H1 (cell line): ENCODE measurements around the gene PPP4R4. TPM values are rescaled to one million over a fixed set of nuclear protein-coding genes. Genes with fewer than 3 reads are reported as not detected.

Experiments used
- CTCF ChIA-PET: fragments of 300-600 bp; sonication (Branson Sonifier 250); formaldehyde crosslinking; loops from one replicate; lab custom pipeline; 2021; ENCODE audit not compliant: partially characterized antibody; lab: Charles Lee
- POLR2A ChIA-PET: fragments of 300-600 bp; sonication (Branson Sonifier 250); formaldehyde crosslinking; loops from one replicate; lab custom pipeline; 2021; ENCODE audit warnings: inconsistent platforms; ENCODE audit not compliant: partially characterized antibody; lab: Charles Lee
- DNase-seq, 2 experiments: peaks; one replicate each; pipeline versions ENCODE4 v3.0.0 to v3.0.0-alpha.2; 2010 to 2022; ENCODE audit warnings: low spot score in 2 of 2, low read depth in 1 of 2, mixed read lengths in 1 of 2
- FAIRE-seq: peaks from 2 replicates; lab custom pipeline; 2011; peaks lifted over from hg19 to GRCh38; lab: Jason Lieb, UNC
- H2AFZ ChIP-seq: 2 replicates; pipeline ENCODE4 v1.8.1; 2012; ENCODE audit warnings: low read length, inconsistent platforms
- H2AK5ac ChIP-seq: 2 replicates; pipeline ENCODE4 v1.6.1; 2013; ENCODE audit warnings: low read depth, low read length
- H2BK120ac ChIP-seq: replicated peaks from 2 replicates; pipeline ENCODE3; 2013; ENCODE audit warnings: low read depth, low read length, inconsistent platforms
- H2BK12ac ChIP-seq: 2 replicates; pipeline ENCODE4 v1.6.1; 2013; ENCODE audit warnings: low read depth, low read length
- H2BK15ac ChIP-seq: 2 replicates; pipeline ENCODE4 v1.6.1; 2013; ENCODE audit warnings: low read length
- H2BK20ac ChIP-seq: 2 replicates; pipeline ENCODE4 v1.6.1; 2013; ENCODE audit warnings: low read length
- H2BK5ac ChIP-seq: 2 replicates; pipeline ENCODE4 v1.6.1; 2013; ENCODE audit warnings: low read depth, low read length
- H3K14ac ChIP-seq: 2 replicates; pipeline ENCODE4 v1.6.1; 2013; ENCODE audit warnings: inconsistent platforms; ENCODE audit not compliant: insufficient read length
- H3K18ac ChIP-seq: 2 replicates; pipeline ENCODE4 v1.6.1; 2013; ENCODE audit warnings: low read length; ENCODE audit errors: extremely low read depth
- H3K23ac ChIP-seq: 2 replicates; pipeline ENCODE4 v1.6.1; 2013; ENCODE audit warnings: inconsistent platforms; ENCODE audit not compliant: insufficient read length
- H3K23me2 ChIP-seq: 2 replicates; pipeline ENCODE4 v1.6.1; 2013; ENCODE audit warnings: low read depth, low read length
- H3K27ac ChIP-seq: 2 replicates; pipeline ENCODE4 v1.6.1; 2011; ENCODE audit warnings: low read depth, low read length, inconsistent platforms
- H3K27me3 ChIP-seq, 4 experiments: replicated peaks in 1 of 4; 1 replicate in 1 of 4; 2 replicates in 3 of 4; pipeline versions ENCODE4 v1.6.1 to v1.8.1; 2011 to 2013; ENCODE audit warnings: low read length in 3 of 4, mild to moderate bottlenecking in 3 of 4, inconsistent platforms in 2 of 4, mixed read lengths in 2 of 4, moderate library complexity in 1 of 4; ENCODE audit not compliant: control insufficient read depth in 3 of 4, insufficient read depth in 3 of 4; ENCODE audit errors: extremely low read depth in 1 of 4
- H3K36me3 ChIP-seq, 4 experiments: 2 replicates each; pipeline versions ENCODE4 v1.6.1 to v1.8.1; 2011 to 2013; ENCODE audit warnings: mild to moderate bottlenecking in 4 of 4, low read length in 3 of 4, moderate library complexity in 2 of 4, control low read depth in 1 of 4, inconsistent platforms in 1 of 4; ENCODE audit not compliant: insufficient read depth in 4 of 4, control insufficient read depth in 2 of 4
- H3K4ac ChIP-seq: replicated peaks from 2 replicates; pipeline ENCODE3; 2013; ENCODE audit warnings: low read length, low read depth, mixed read lengths, inconsistent platforms; ENCODE audit not compliant: insufficient read length
- H3K4me1 ChIP-seq, 4 experiments: replicated peaks in 1 of 4; 1 replicate in 1 of 4; 2 replicates in 3 of 4; pipeline versions ENCODE4 v1.6.1 to v1.8.1; 2011 to 2013; ENCODE audit warnings: low read length in 3 of 4, inconsistent platforms in 2 of 4, mixed read lengths in 1 of 4; ENCODE audit not compliant: insufficient read depth in 4 of 4, control insufficient read depth in 3 of 4
- H3K4me2 ChIP-seq, 2 experiments: 2 replicates each; pipeline versions ENCODE4 v1.6.1 to v1.8.1; 2011 to 2013; ENCODE audit warnings: low read depth in 2 of 2, low read length in 2 of 2, control low read depth in 1 of 2, inconsistent platforms in 1 of 2, mild to moderate bottlenecking in 1 of 2; ENCODE audit not compliant: insufficient read depth in 1 of 2
- H3K4me3 ChIP-seq, 4 experiments: fragments of 200-600, 300-600 bp in 1 of 4; sonication (generic), shearing (Covaris generic), sonication (Bioruptor Twin) in 1 of 4; 2 replicates each; pipeline versions ENCODE4 v1.5.1 to v1.8.1; 2011 to 2016; ENCODE audit warnings: low read length in 4 of 4, low read depth in 3 of 4, control low read depth in 2 of 4, inconsistent platforms in 2 of 4, mild to moderate bottlenecking in 2 of 4, mixed read lengths in 1 of 4, moderate library complexity in 1 of 4; ENCODE audit not compliant: insufficient read depth in 2 of 4; ENCODE audit errors: extremely low read depth in 1 of 4
- H3K56ac ChIP-seq: replicated peaks from 2 replicates; pipeline ENCODE3; 2013; ENCODE audit warnings: low read depth, mild to moderate bottlenecking, mixed read lengths, low read length, inconsistent platforms; ENCODE audit not compliant: insufficient read length
- H3K79me1 ChIP-seq: 2 replicates; pipeline ENCODE4 v1.6.1; 2013; ENCODE audit warnings: low read depth, low read length, control low read depth
- H3K79me2 ChIP-seq, 2 experiments: 2 replicates each; pipeline versions ENCODE4 v1.6.1 to v1.8.1; 2012 to 2013; ENCODE audit warnings: low read length in 2 of 2, mild to moderate bottlenecking in 2 of 2, inconsistent platforms in 1 of 2; ENCODE audit not compliant: insufficient read depth in 2 of 2, control insufficient read depth in 1 of 2
- H3K9ac ChIP-seq, 4 experiments: replicated peaks in 1 of 4; 1 replicate in 1 of 4; 2 replicates in 3 of 4; pipeline versions ENCODE4 v1.6.1 to v1.8.1; 2011 to 2013; ENCODE audit warnings: low read depth in 3 of 4, low read length in 3 of 4, control low read depth in 2 of 4, mild to moderate bottlenecking in 2 of 4, moderate library complexity in 2 of 4, inconsistent platforms in 1 of 4; ENCODE audit errors: extremely low read depth in 1 of 4
- H3K9me3 ChIP-seq, 2 experiments: 2 replicates each; pipeline versions ENCODE4 v1.6.1 to v1.8.1; 2012 to 2013; ENCODE audit warnings: mild to moderate bottlenecking in 2 of 2, moderate library complexity in 2 of 2, control low read depth in 1 of 2, inconsistent platforms in 1 of 2, low read depth in 1 of 2, low read length in 1 of 2, mixed read lengths in 1 of 2; ENCODE audit not compliant: insufficient read depth in 2 of 2
- H4K20me1 ChIP-seq, 2 experiments: replicated peaks in 1 of 2; 2 replicates each; pipeline versions ENCODE3 to v1.8.1; 2011 to 2013; ENCODE audit warnings: inconsistent platforms in 2 of 2, low read length in 2 of 2, mild to moderate bottlenecking in 1 of 2; ENCODE audit not compliant: insufficient read depth in 2 of 2, control insufficient read depth in 1 of 2
- H4K5ac ChIP-seq: 2 replicates; pipeline ENCODE4 v1.6.1; 2013; ENCODE audit warnings: low read length, low read depth, mixed read lengths, inconsistent platforms; ENCODE audit not compliant: insufficient read length
- H4K8ac ChIP-seq: 2 replicates; pipeline ENCODE4 v1.8.0; 2013; ENCODE audit warnings: mild to moderate bottlenecking, moderate library complexity, low read length, inconsistent platforms; ENCODE audit not compliant: insufficient read depth; ENCODE audit errors: extremely low read depth
- H4K91ac ChIP-seq: replicated peaks from 2 replicates; pipeline ENCODE3; 2013; ENCODE audit warnings: low read length, mixed read lengths, inconsistent platforms; ENCODE audit not compliant: insufficient read length
- CBX5 ChIP-seq: fragments of 300-800, 300-1000 bp; sonication (generic); IDR thresholded peaks from 2 replicates; pipeline ENCODE4 v1.7.1; 2016; ENCODE audit warnings: antibody characterized with exemption, low read length, low read depth
- CBX8 ChIP-seq: fragments of 300-800, 300-1000 bp; sonication (generic); IDR thresholded peaks from 2 replicates; pipeline ENCODE4 v1.7.1; 2016; ENCODE audit warnings: low read depth, low read length, borderline replicate concordance
- EZH2 ChIP-seq: fragments of 200-600 bp; sonication (generic); IDR thresholded peaks from 2 replicates; pipeline ENCODE4 v1.7.1; 2012; ENCODE audit warnings: low read depth, mild to moderate bottlenecking, moderate library complexity, low read length, inconsistent platforms; ENCODE audit not compliant: severe bottlenecking
- NRF1 ChIP-seq: IDR thresholded peaks from 2 replicates; pipeline ENCODE4 v1.6.1; 2011; ENCODE audit warnings: mild to moderate bottlenecking, low read depth, low read length, improper control_type of control experiment
- POU5F1 ChIP-seq: IDR thresholded peaks from 2 replicates; pipeline ENCODE4 v1.6.1; 2011; ENCODE audit warnings: low read depth, mild to moderate bottlenecking, low read length, moderate library complexity
- TAF7 ChIP-seq: optimal IDR thresholded peaks from 2 replicates; pipeline ENCODE3; 2011; ENCODE audit warnings: low read depth, mild to moderate bottlenecking, inconsistent platforms, low read length, moderate library complexity, borderline replicate concordance
- USF2 ChIP-seq: IDR thresholded peaks from 2 replicates; pipeline ENCODE4 v1.6.1; 2011; ENCODE audit warnings: low read length, improper control_type of control experiment
- WGBS, 2 experiments: shearing (Covaris generic) in 1 of 2; methylation state at CpG; one replicate each; pipeline versions ENCODE4 v1.1.6 to v1.1.7; 2013 to 2015; ENCODE audit warnings: low lambda C conversion rate in 2 of 2, mixed read lengths in 2 of 2, inconsistent platforms in 1 of 2, low coverage in 1 of 2, missing lambda C conversion rate in 1 of 2; ENCODE audit not compliant: insufficient replicate concordance in 2 of 2, insufficient coverage in 1 of 2, insufficient read length in 1 of 2; ENCODE audit errors: extremely low coverage in 1 of 2, missing lambda C conversion rate in 1 of 2; 5-methylcytosine and 5-hydroxymethylcytosine counted together
- polyA plus RNA-seq, 7 experiments: library from polyadenylated mRNA; depleted of rRNA in 3 of 7; stranded (reverse) in 5 of 7; unstranded in 2 of 7; fragments of >200 nt in 5 of 7; fragments of 200-250 nt in 2 of 7; gene quantifications; 1 replicate in 5 of 7; 2 replicates in 1 of 7; 4 replicates in 1 of 7; pipeline versions ENCODE4 v1.2.1 to v1.2.3, GENCODE V29; 2011 to 2013; ENCODE audit warnings: missing spikeins in 2 of 7, mixed read lengths in 2 of 7
- total RNA-seq: library from RNA; stranded (reverse); fragmentation: NEBNext Ultra II Directional; extraction: Animal tissue kit (Norgen Biotek cat#: 25700); gene quantifications from 2 replicates; pipeline ENCODE4 v1.2.1, GENCODE V29; 2021

PPP4R4 gene
- total and polyA plus RNA-seq, 2 of the 8 experiments (the other 6 are each of a cell fraction or from before 2014, with no cell fraction given) = 3.3 to 9.6 TPM

GRCh38 chr14:94170136-94170535, 4.0 kb upstream of the PPP4R4 start:
- H3K14ac ChIP-seq = no peak overlapping the region
- no peak overlapping the region for H2BK20ac ChIP-seq
- no peaks in the 10 kb centered on the region for H4K20me1 ChIP-seq
- no peaks in the 10 kb centered on the region for H3K9me3 ChIP-seq
- H2BK12ac ChIP-seq = no peak overlapping the region
- no peak overlapping the region for H3K56ac ChIP-seq
- H3K23me2 ChIP-seq = peaks cover 5% of the 10 kb centered on the region; the same call in 1 of the 2 replicates
- WGBS, 2 experiments = 83% methylated on average over 6 of the region's 6 CpGs; no CpG with 5 or more reads in 1 of the 2 experiments
- ChIA-PET CTCF (interaction anchor here (0.6 to 2.1 kb wide), 6 partner anchors 28 to 1105 kb away, joined by 3 to 8 read pairs (median 4); no protein-coding TSS in a partner anchor), POLR2A (interaction anchor here (1.0 kb wide), 1 partner anchor 10 kb away, joined by 3 read pairs; no protein-coding TSS in a partner anchor)
- H2AFZ ChIP-seq = no peak overlapping the region
- no peak overlapping the region for H3K9ac ChIP-seq
- H3K4me1 ChIP-seq = peaks cover 0 to 8% (median under 1%) of the 10 kb centered on the region in 4 experiments; a peak in 4 of 7 replicates
- H2BK5ac ChIP-seq = no peak overlapping the region
- no peaks in the 10 kb centered on the region for H3K79me1 ChIP-seq
- H3K23ac ChIP-seq = no peak overlapping the region
- no peak for DNase-seq
- H3K4me3 ChIP-seq = no peak overlapping the region
- no peak for FAIRE-seq
- no peak overlapping the region for H4K8ac ChIP-seq
- no peak overlapping the region for H2BK120ac ChIP-seq
- H4K5ac ChIP-seq = no peak overlapping the region
- no peak overlapping the region for H3K4ac ChIP-seq
- no peak overlapping the region for H2BK15ac ChIP-seq
- H3K79me2 ChIP-seq = no peaks in the 10 kb centered on the region
- H3K36me3 ChIP-seq = no peaks in the 10 kb centered on the region
- H3K4me2 ChIP-seq = no peak overlapping the region
- H4K91ac ChIP-seq = no peak overlapping the region
- H3K27ac ChIP-seq = no peak overlapping the region
- no peak overlapping the region for H3K18ac ChIP-seq
- no peak overlapping the region for H2AK5ac ChIP-seq
- H3K27me3 ChIP-seq = peaks cover 0 to 3% (median 1%) of the 10 kb centered on the region in 4 experiments; a peak in 4 of 7 replicates
- TF ChIP-seq EZH2 = no peak
- no peak for TF ChIP-seq CBX5
- TF ChIP-seq USF2 = no peak
- TF ChIP-seq NRF1 = no peak
- TF ChIP-seq POU5F1 = no peak
- no peak for TF ChIP-seq TAF7
- no peak for TF ChIP-seq CBX8
